ENCODE results near the gene KDM5B.

- TF ChIP-seq POLR2A (IDR thresholded peaks at IDR 0.05) (no peak), CTCF (IDR thresholded peaks at IDR 0.05) (no peak), POLR2AphosphoS5 (IDR thresholded peaks at IDR 0.05) (no peak)
These were observed 11.6 kb downstream of the KDM5B start for GRCh38 chr1:202796670-202797069.

Data from transverse colon (tissue), 4 donors.